Spleen (tissue), 11 donors: ENCODE results near the gene CALB2. TPM values are rescaled to one million over a fixed set of nuclear protein-coding genes. Genes with fewer than 3 reads are reported as not detected.

Experiments
- DNase-seq: peaks from one replicate; pipeline ENCODE4 v3.0.0-alpha.2; 2020
- H3K27ac ChIP-seq, 8 donors: fragments of 200-600 bp; sonication (generic) in 7 of 8; 1 replicate in 4 of 8; 2 replicates in 4 of 8; pipeline versions ENCODE4 v1.5.0 to v1.8.0; 2016 to 2021; ENCODE audit warnings: inconsistent platforms in 4 of 8, mild to moderate bottlenecking in 4 of 8, moderate library complexity in 1 of 8
- H3K27me3 ChIP-seq, 7 donors: fragments of 200-600 bp; sonication (generic) in 6 of 7; replicated peaks in 1 of 7; 1 replicate in 4 of 7; 2 replicates in 3 of 7; pipeline versions ENCODE4 v1.5.0 to v1.8.0; 2016 to 2021; ENCODE audit warnings: inconsistent platforms in 3 of 7, mild to moderate bottlenecking in 1 of 7
- H3K36me3 ChIP-seq, 6 donors: fragments of 200-600 bp; sonication (generic) in 5 of 6; 1 replicate in 4 of 6; 2 replicates in 2 of 6; pipeline versions ENCODE4 v1.5.0 to v1.8.0; 2016 to 2021; ENCODE audit warnings: inconsistent platforms in 2 of 6
- H3K4me1 ChIP-seq, 6 donors: fragments of 200-600 bp; sonication (generic) in 5 of 6; 1 replicate in 3 of 6; 2 replicates in 3 of 6; pipeline versions ENCODE4 v1.5.0 to v1.8.0; 2016 to 2021; ENCODE audit warnings: inconsistent platforms in 3 of 6
- H3K4me3 ChIP-seq, 8 donors: fragments of 200-600 bp; sonication (generic) in 7 of 8; 1 replicate in 4 of 8; 2 replicates in 4 of 8; pipeline versions ENCODE4 v1.5.0 to v1.8.0; 2016 to 2021; ENCODE audit warnings: inconsistent platforms in 4 of 8, mild to moderate bottlenecking in 4 of 8, moderate library complexity in 2 of 8
- H3K9me3 ChIP-seq, 8 donors: fragments of 200-600 bp; sonication (generic) in 7 of 8; 1 replicate in 4 of 8; 2 replicates in 4 of 8; pipeline versions ENCODE4 v1.5.0 to v1.8.0; 2016 to 2021; ENCODE audit warnings: inconsistent platforms in 4 of 8
- POLR2A ChIP-seq, 3 donors: fragments of 450-650 bp; IDR thresholded peaks; one replicate each; pipeline ENCODE4 v1.5.1; 2017; ENCODE audit warnings: antibody characterized with exemption in 3 of 3, mild to moderate bottlenecking in 1 of 3
- POLR2AphosphoS5 ChIP-seq, 3 donors: sonication (generic); formaldehyde crosslinking; IDR thresholded peaks; one replicate each; pipeline ENCODE4 v1.5.1; 2017; ENCODE audit warnings: antibody characterized with exemption in 3 of 3
- WGBS, 5 donors: extraction: QIAGEN DNeasy Blood & Tissue Kit in 3 of 5; methylation state at CpG; one replicate each; pipeline versions ENCODE4 v1.1.5 to v1.1.7; 2013 to 2018; 5-methylcytosine and 5-hydroxymethylcytosine counted together
- intact Hi-C: fragments of 100-400 bp; cut with DNase I; formaldehyde crosslinking; loops from one replicate; pipeline ENCODE4 v1.15.0; 2023; ENCODE audit warnings: low total_unique reads
- polyA plus RNA-seq, 3 donors: library from polyadenylated mRNA; stranded (reverse); fragments of 200-250 nt; gene quantifications; one replicate each; pipeline ENCODE4 v1.2.1, GENCODE V29; 2013
- total RNA-seq, 7 donors: library from RNA; depleted of rRNA in 3 of 7; stranded (reverse); fragments of >200 nt in 3 of 7; fragmentation: NEBNext Ultra II Directional in 4 of 7; extraction: Animal tissue kit (Norgen Biotek cat#: 25700) in 4 of 7; gene quantifications; one replicate each; pipeline versions ENCODE4 v1.1.0 to v1.2.1, GENCODE V29; 2016 to 2021
- TF ChIP-seq, protein P1 (sequence below), 11 experiments: fragments of 200-600 bp in 7 of 11; fragments of 450-650 bp in 4 of 11; sonication (generic) in 4 of 11; IDR thresholded peaks in 8 of 11; conservative IDR thresholded peaks in 3 of 11; 1 replicate in 7 of 11; 2 replicates in 4 of 11; pipeline versions ENCODE4 v1.4.0 to v1.8.0; 2016 to 2021; ENCODE audit warnings: antibody characterized with exemption in 11 of 11, inconsistent platforms in 4 of 11, mild to moderate bottlenecking in 1 of 11
- donor health status: healthy with polysubstance abuse.
- donor health status: DM: no; HTN: no; CAD: no; lungs with moderate emphysema.
- donor health status: DM: no; HTN: no; CAD: no.
- donor health status: Bipolar disorder and iron deficiency.
- donor health status: healthy.
- donor health status: DM: no; HTN: no; CAD: no.
- donor health status: DM: yes; HTN: yes; CAD: no.

Gene CALB2
- total and polyA plus RNA-seq, 10 donors = 0.04 to 0.12 (median 0.06) TPM; not detected in 7

DNA sequence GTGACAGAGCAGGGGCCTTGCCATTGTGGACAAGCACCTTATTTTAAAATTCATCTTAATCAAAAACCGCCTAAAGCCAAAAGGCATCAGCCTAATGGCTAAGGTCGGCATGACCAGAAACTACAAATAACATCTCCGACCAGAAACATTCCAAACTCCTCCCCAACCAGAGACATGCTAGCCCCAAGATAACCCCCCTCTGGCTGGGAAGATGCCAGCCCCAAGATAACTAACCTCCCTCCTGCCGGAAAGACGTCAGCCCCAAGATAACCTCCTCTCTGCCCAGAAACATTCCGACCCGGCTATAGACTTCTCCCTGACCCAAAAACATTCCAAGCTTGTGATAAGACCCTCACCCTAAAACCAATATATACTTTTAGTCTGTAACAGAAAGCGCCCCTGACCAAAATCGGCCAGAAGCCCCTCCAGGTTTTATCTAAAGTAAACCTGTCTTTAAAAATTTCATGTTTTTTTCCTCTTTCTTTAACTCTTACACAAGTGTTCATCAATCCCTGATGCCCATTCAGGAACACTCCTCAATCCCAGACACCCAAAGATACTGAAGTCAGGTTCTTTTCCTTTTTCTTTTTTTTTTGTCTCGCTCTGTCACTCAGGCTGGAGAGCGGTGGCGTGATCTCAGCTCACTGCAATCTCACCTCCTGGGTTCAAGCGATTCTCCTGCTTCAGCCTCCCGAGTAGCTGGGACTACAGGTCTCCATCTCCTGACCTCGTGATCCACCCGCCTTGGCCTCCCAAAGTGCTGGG, 50.7 kb downstream of the CALB2 start:
- no peaks in the 10 kb centered on the region for H3K36me3 ChIP-seq
- H3K9me3 ChIP-seq = peaks cover 0 to 11% (median 6%) of the 10 kb centered on the region in 8 donors
- H3K27me3 ChIP-seq = peaks cover 0 to 39% (median 7%) of the 10 kb centered on the region in 7 donors
- H3K4me3 ChIP-seq = no peak overlapping the region
- peaks cover 0 to 15% (median 8%) of the 10 kb centered on the region in 6 donors for H3K4me1 ChIP-seq
- TF ChIP-seq POLR2AphosphoS5 (IDR thresholded peaks at IDR 0.05) = no peak
- TF ChIP-seq POLR2A (IDR thresholded peaks at IDR 0.05) = no peak
- TF ChIP-seq, protein P1, sequence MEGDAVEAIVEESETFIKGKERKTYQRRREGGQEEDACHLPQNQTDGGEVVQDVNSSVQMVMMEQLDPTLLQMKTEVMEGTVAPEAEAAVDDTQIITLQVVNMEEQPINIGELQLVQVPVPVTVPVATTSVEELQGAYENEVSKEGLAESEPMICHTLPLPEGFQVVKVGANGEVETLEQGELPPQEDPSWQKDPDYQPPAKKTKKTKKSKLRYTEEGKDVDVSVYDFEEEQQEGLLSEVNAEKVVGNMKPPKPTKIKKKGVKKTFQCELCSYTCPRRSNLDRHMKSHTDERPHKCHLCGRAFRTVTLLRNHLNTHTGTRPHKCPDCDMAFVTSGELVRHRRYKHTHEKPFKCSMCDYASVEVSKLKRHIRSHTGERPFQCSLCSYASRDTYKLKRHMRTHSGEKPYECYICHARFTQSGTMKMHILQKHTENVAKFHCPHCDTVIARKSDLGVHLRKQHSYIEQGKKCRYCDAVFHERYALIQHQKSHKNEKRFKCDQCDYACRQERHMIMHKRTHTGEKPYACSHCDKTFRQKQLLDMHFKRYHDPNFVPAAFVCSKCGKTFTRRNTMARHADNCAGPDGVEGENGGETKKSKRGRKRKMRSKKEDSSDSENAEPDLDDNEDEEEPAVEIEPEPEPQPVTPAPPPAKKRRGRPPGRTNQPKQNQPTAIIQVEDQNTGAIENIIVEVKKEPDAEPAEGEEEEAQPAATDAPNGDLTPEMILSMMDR (IDR thresholded peaks at IDR 0.05 in 8 of 11, conservative IDR thresholded peaks at IDR 0.05 in 3 of 11) = no peak
- no peak for DNase-seq
- 61 to 69% (median 68%) methylated on average over 16 of the region's 16 CpGs for WGBS, 5 donors
- no peak overlapping the region for H3K27ac ChIP-seq
- intact Hi-C loops = no loop called here

DNA sequence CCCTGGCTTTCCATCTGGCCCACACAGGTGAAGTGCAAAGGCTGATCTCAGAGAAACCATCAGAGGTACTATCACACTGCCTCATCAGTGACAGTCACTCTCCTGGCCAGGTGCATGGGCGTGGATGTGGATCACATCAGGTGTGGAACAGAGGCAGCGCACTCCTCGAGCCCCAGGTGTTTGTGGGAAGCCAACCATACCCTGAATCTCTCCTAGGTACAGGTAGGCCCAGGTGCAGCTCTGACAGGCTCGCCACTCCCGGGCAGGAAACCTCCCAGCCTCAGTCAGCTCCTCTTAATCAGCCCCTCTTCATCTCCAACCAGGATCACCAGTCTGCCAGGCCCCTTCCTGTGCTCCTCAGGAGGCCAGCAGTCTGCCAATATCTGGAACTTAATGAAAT, 51.6 kb downstream of the CALB2 start:
- intact Hi-C loops = loop anchor here (5.0 kb wide), 1 partner anchor 202 kb away; no protein-coding TSS in a partner anchor
- no peak for DNase-seq
- peaks cover 0 to under 1% (median 0%) of the 10 kb centered on the region in 8 donors for H3K9me3 ChIP-seq
- no peak overlapping the region for H3K27ac ChIP-seq
- H3K4me3 ChIP-seq = no peak overlapping the region
- H3K36me3 ChIP-seq = no peaks in the 10 kb centered on the region
- peaks cover 0 to 39% (median 7%) of the 10 kb centered on the region in 7 donors for H3K27me3 ChIP-seq
- TF ChIP-seq, protein P1 (IDR thresholded peaks at IDR 0.05 in 8 of 11, conservative IDR thresholded peaks at IDR 0.05 in 3 of 11) = no peak
- no peak for TF ChIP-seq POLR2A (IDR thresholded peaks at IDR 0.05)
- TF ChIP-seq POLR2AphosphoS5 (IDR thresholded peaks at IDR 0.05) = no peak
- H3K4me1 ChIP-seq = peaks cover 0 to 15% (median 8%) of the 10 kb centered on the region in 6 donors
- 61 to 88% (median 82%) methylated on average over 5 of the region's 5 CpGs for WGBS, 5 donors

DNA sequence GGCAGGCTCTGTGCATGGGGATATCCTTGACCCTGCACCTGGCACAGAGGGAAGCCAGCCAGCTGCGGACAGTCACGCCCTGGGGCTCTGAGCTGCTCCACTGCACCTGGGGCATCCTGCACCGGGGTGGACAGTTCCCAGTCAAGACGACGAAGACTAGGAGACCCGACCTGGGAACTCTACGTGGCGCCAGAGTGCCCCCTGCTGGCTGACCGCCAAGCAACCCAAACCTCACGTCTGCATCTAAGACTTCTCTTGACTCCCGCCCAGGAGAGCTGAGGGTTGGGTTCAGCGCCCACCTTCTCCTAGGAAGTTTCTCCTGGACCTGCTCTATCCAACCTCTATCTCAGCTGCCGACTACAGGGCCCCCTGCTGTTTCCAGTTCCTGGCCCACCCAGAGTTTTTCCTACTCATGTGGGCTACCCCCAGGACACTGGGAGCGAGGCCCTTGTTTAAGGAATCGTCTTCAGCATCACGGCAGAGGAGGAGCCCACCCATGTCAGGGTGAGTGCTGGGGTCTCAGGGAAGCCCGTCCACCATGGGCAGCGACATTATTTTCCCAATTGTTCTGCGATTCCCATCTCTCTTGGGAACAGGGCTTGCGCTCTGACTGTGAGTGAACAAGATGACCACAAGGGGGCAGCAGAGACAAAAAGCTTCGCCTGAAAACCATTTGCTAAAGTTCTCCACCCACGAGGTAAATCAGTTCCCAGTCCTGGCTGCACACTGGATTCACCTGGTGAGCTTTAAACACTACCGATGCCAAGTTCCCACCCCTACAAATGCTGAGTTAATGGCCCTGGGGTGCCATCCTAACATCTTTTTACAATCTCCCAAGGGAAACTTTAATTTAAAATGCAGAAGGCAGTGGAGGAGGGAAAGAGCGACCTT, 54.0 kb downstream of the CALB2 start:
- no peak overlapping the region for H3K27ac ChIP-seq
- WGBS, 5 donors = 7 to 14% (median 9%) methylated on average over 14 to 24 of the region's 24 CpGs
- DNase-seq = no peak
- H3K36me3 ChIP-seq = no peaks in the 10 kb centered on the region
- H3K4me3 ChIP-seq = peak overlapping the region in 1 of 8 donors; percentile 14
- peaks cover 0 to 56% (median 7%) of the 10 kb centered on the region in 7 donors for H3K27me3 ChIP-seq
- peaks cover 0 to 15% (median 8%) of the 10 kb centered on the region in 6 donors for H3K4me1 ChIP-seq
- no peaks in the 10 kb centered on the region for H3K9me3 ChIP-seq
- no peak for TF ChIP-seq POLR2AphosphoS5 (IDR thresholded peaks at IDR 0.05)
- TF ChIP-seq, protein P1 (IDR thresholded peaks at IDR 0.05 in 8 of 11, conservative IDR thresholded peaks at IDR 0.05 in 3 of 11) = peak; percentile 65 to 93 (median 86)
- no peak for TF ChIP-seq POLR2A (IDR thresholded peaks at IDR 0.05)
- intact Hi-C loops = loop anchor here (2.0 to 5.0 kb wide), 2 partner anchors 88 to 200 kb away; no protein-coding TSS in a partner anchor
